Esophagus muscularis mucosa (tissue), 4 donors: ENCODE results near the gene UMPS. TPM values are rescaled to one million over a fixed set of nuclear protein-coding genes. Genes with fewer than 3 reads are reported as not detected.
"Not testable (repeated sequence)": the region's sequence is repeated elsewhere in the genome, so short reads cannot be mapped to it uniquely, and the experiment has no call there.

Experiments
- DNase-seq: peaks from one replicate; pipeline ENCODE4 v3.0.0-alpha.2; 2017; ENCODE audit errors: extremely low spot score
- H3K27ac ChIP-seq, 4 donors: fragments of 200-600 bp; sonication (generic); replicated peaks in 1 of 4; 1 replicate in 3 of 4; 2 replicates in 1 of 4; pipeline ENCODE4 v1.5.1; 2016 to 2019; ENCODE audit warnings: mild to moderate bottlenecking in 1 of 4
- H3K27me3 ChIP-seq, 4 donors: fragments of 200-600 bp; sonication (generic); one replicate each; pipeline versions ENCODE4 v1.5.1 to v1.6.0; 2016 to 2019
- H3K36me3 ChIP-seq, 4 donors: fragments of 200-600 bp; sonication (generic); one replicate each; pipeline ENCODE4 v1.5.1; 2016 to 2019
- H3K4me1 ChIP-seq, 4 donors: fragments of 200-600 bp; sonication (generic); one replicate each; pipeline ENCODE4 v1.5.1; 2016 to 2019
- H3K4me3 ChIP-seq, 4 donors: fragments of 200-600 bp; sonication (generic); 1 replicate in 2 of 4; 2 replicates in 2 of 4; pipeline ENCODE4 v1.5.1; 2016 to 2019; ENCODE audit warnings: mild to moderate bottlenecking in 4 of 4, moderate library complexity in 1 of 4
- H3K9me3 ChIP-seq, 4 donors: fragments of 200-600 bp; sonication (generic); 1 replicate in 3 of 4; 2 replicates in 1 of 4; pipeline ENCODE4 v1.5.1; 2016 to 2019
- EP300 ChIP-seq: sonication (generic); formaldehyde crosslinking; IDR thresholded peaks from one replicate; pipeline ENCODE4 v1.6.1; 2017; ENCODE audit warnings: antibody characterized with exemption
- POLR2A ChIP-seq: fragments of 450-650 bp; IDR thresholded peaks from one replicate; pipeline ENCODE4 v1.6.1; 2017; ENCODE audit warnings: antibody characterized with exemption, moderate library complexity, mild to moderate bottlenecking, low read depth
- POLR2AphosphoS5 ChIP-seq, 2 donors: sonication (generic); formaldehyde crosslinking; IDR thresholded peaks; one replicate each; pipeline ENCODE4 v1.6.1; 2017; ENCODE audit warnings: antibody characterized with exemption in 2 of 2
- WGBS: methylation state at CpG from one replicate; pipeline ENCODE4 v1.1.5; 2018; 5-methylcytosine and 5-hydroxymethylcytosine counted together
- intact Hi-C: fragments of 100-400 bp; cut with DNase I; formaldehyde crosslinking; loops from one replicate; pipeline ENCODE4 v1.15.1; 2023
- total RNA-seq, 4 donors: library from RNA; depleted of rRNA; stranded (reverse); fragments of >200 nt; gene quantifications; one replicate each; pipeline versions ENCODE4 v1.1.0 to v1.2.1, GENCODE V29; 2016
- TF ChIP-seq, protein P1 (sequence below), 3 experiments: fragments of 200-600 bp in 2 of 3; fragments of 450-650 bp in 1 of 3; sonication (generic) in 2 of 3; IDR thresholded peaks; one replicate each; pipeline ENCODE4 v1.5.1; 2017 to 2019; ENCODE audit warnings: antibody characterized with exemption in 3 of 3, mild to moderate bottlenecking in 2 of 3, moderate library complexity in 1 of 3

The UMPS gene
- total RNA-seq, 4 donors from 2014 or later, result 9.1 to 34.3 (median 21.1) TPM

DNA sequence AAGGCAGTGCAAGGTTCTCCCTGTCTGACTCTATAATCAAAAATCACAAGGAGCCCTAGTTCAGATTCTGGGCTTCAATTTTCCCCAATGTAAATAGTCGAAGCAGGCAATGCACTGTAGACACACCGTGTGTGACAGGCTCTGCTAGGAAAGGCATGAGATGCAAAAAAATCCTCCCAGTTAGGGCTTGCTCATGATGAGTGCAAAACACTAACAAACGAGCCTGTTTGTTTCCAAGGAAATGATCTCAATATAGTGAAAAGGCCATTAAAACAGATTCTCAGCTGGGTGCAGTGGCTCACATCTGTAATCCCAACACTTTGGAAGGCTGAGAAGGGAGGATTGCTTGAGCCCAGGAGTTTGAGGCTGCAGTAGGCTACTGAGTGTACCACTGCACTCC is 55.7 kb downstream of the UMPS start:
- no peak overlapping the region for H3K4me3 ChIP-seq
- peak overlapping the region; percentile 58 to 70 (median 66) for H3K27ac ChIP-seq
- peaks cover 41 to 60% (median 53%) of the 10 kb centered on the region in 4 donors for H3K4me1 ChIP-seq
- TF ChIP-seq POLR2A (no peak), POLR2AphosphoS5 (IDR thresholded peaks at IDR 0.05) (no peak), EP300 (no peak)
- TF ChIP-seq, protein P1, sequence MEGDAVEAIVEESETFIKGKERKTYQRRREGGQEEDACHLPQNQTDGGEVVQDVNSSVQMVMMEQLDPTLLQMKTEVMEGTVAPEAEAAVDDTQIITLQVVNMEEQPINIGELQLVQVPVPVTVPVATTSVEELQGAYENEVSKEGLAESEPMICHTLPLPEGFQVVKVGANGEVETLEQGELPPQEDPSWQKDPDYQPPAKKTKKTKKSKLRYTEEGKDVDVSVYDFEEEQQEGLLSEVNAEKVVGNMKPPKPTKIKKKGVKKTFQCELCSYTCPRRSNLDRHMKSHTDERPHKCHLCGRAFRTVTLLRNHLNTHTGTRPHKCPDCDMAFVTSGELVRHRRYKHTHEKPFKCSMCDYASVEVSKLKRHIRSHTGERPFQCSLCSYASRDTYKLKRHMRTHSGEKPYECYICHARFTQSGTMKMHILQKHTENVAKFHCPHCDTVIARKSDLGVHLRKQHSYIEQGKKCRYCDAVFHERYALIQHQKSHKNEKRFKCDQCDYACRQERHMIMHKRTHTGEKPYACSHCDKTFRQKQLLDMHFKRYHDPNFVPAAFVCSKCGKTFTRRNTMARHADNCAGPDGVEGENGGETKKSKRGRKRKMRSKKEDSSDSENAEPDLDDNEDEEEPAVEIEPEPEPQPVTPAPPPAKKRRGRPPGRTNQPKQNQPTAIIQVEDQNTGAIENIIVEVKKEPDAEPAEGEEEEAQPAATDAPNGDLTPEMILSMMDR (IDR thresholded peaks at IDR 0.05), result no peak
- no peaks in the 10 kb centered on the region for H3K27me3 ChIP-seq
- DNase-seq, result no peak
- 34% methylated on average over 3 of the region's 3 CpGs for whole genome bisulfite sequencing
- H3K9me3 ChIP-seq, result no peaks in the 10 kb centered on the region
- intact Hi-C loops, result no loop called here
- H3K36me3 ChIP-seq, result peaks cover 0 to 3% (median 0%) of the 10 kb centered on the region in 4 donors

DNA sequence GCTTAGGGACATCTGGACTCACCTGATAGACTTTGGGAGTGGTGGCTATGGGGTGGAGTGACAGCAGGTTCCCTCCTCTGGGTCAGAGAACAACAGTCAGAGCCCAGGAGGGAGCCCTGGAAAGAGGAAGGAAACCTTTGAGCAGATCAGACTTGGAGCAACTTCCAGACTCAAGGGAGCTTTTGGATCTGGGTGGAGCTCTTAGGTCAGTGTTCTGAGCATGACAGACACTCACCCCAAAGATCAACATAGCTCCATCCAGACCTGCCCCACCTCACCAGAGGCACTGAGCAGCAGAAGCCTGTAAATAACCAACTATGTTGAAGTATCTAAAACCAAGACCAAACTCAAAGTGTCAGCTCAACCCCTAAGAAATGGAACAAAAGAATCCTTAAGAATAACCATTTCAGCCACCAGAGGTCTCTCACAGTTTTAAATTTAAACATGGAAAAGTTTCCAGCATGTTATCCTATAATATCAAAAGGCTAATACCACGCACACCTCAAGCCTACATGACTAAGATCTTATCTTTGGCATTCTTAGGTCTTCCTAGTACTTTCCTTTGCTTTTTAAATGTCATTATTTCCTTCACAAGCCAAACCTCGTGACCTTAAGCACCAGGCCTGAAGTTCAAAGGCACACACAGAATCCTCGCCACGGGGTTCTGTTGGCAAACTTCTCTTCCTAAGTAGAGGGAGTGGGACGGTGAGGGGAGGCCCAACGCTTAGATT is 56.4 kb downstream of the UMPS start:
- H3K4me1 ChIP-seq, result peaks cover 39 to 59% (median 53%) of the 10 kb centered on the region in 4 donors
- peak overlapping the region; percentile 58 to 70 (median 66) for H3K27ac ChIP-seq
- DNase-seq, result no peak
- H3K27me3 ChIP-seq, result no peaks in the 10 kb centered on the region
- 78% methylated on average over 6 of the region's 6 CpGs for WGBS
- H3K36me3 ChIP-seq, result peaks cover 0 to 6% (median 0%) of the 10 kb centered on the region in 4 donors
- intact Hi-C loops, result no loop called here
- TF ChIP-seq, protein P1 (IDR thresholded peaks at IDR 0.05), result peak; percentile 46 to 56 (median 50)
- no peak for TF ChIP-seq POLR2AphosphoS5 (IDR thresholded peaks at IDR 0.05)
- no peaks in the 10 kb centered on the region for H3K9me3 ChIP-seq
- no peak overlapping the region for H3K4me3 ChIP-seq

DNA sequence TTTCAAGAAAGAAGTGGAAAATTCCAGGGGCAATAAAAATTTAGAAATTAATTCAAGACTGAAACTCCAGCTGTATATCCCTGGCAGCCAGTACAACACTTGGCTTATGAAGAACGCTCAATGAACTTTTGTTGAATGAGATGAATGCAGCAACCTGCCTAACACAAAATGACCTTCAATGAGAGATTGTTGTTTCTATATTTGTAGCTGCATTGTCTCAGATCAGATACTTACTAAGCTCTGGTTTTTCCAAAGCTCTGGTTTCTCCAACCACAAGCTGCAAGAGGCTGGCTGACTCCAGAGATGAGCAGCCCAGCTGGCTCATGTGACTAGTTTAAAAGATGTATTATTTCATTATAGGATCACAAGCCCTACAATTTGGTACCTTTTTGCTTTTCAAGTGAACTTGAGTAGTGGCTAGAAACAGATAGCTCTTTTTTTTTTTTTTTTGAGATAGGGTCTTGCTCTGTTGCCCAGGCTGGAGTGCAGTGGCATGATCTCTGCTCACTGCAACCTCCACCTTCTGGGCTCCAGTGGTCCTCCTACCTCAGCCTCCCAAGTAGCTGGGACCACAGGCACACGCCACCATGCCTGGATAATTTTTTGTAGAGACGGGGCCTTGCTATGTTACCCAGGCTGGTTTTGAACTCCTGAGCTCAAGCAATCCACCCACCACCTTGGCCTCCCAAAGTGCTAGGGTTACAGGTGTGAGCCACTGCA is 57.4 kb downstream of the UMPS start:
- TF ChIP-seq EP300 (no peak), POLR2A (no peak), POLR2AphosphoS5 (IDR thresholded peaks at IDR 0.05) (no peak)
- TF ChIP-seq, protein P1 (IDR thresholded peaks at IDR 0.05), result no peak
- no peak overlapping the region for H3K4me3 ChIP-seq
- intact Hi-C loops, result no loop called here
- peak overlapping the region; percentile 58 to 70 (median 66) for H3K27ac ChIP-seq
- H3K4me1 ChIP-seq, result peaks cover 41 to 56% (median 51%) of the 10 kb centered on the region in 4 donors
- no peaks in the 10 kb centered on the region for H3K27me3 ChIP-seq
- 83% methylated on average over 3 of the region's 3 CpGs for WGBS
- no peaks in the 10 kb centered on the region for H3K9me3 ChIP-seq
- H3K36me3 ChIP-seq, result peaks cover 0 to 6% (median 0%) of the 10 kb centered on the region in 4 donors
- DNase-seq, result no peak

DNA sequence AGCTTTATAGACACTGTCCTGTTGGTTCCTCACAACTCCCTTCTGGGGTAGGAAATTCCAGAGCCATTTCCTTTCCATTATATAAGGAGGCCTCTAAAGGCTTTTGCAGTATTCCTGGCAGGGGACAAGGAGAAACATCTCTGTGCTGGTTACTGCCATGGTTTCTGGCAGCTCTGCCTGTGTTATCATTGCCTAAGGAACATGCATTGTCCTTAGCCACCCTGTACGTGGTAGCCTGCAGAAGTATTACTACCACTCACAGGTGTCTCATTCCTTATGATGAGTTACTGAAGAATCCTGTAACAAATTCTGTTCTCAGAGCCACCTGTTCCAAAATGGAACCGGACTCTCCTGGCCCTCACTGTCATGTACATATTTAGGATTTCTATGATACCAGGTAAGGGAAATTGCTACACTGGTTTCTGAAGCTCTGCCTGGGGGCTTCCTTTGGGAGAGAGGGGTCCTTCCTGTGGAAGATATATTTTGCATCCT is 58.0 kb downstream of the UMPS start:
- no peak for DNase-seq
- WGBS, result 88% methylated on average over 1 of the region's 2 CpGs
- Histone ChIP-seq H3K36me3 (peaks cover 0 to 12% (median 0%) of the 10 kb centered on the region in 4 donors), H3K4me1 (peaks cover 47 to 61% (median 52%) of the 10 kb centered on the region in 4 donors), H3K27ac (peak overlapping the region in 3 of 4 donors; percentile 58 to 67 (median 64)), H3K27me3 (no peaks in the 10 kb centered on the region), H3K4me3 (no peak overlapping the region), H3K9me3 (no peaks in the 10 kb centered on the region)
- TF ChIP-seq POLR2AphosphoS5 (IDR thresholded peaks at IDR 0.05) (no peak), POLR2A (no peak), EP300 (no peak)
- TF ChIP-seq, protein P1 (IDR thresholded peaks at IDR 0.05), result no peak
- intact Hi-C loops, result no loop called here

DNA sequence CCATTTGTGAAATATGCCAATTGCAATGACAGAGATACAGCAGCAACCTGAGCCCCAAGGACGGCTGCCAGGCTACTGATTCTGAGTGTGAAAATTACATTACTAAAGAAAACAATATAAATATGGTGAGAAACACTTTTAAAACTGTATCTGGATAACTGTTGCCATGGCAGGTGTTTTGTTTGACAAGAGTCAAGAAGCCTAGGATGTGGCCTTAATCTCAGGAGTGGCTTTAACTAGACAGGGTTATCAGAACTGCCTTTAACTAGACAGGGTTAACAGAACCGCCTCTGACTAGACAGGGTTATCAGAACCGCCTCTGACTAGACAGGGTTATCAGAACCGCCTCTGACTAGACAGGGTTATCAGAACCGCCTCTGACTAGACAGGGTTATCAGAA is 58.9 kb downstream of the UMPS start:
- Histone ChIP-seq H3K4me1 (peaks cover 47 to 64% (median 50%) of the 10 kb centered on the region in 4 donors), H3K36me3 (peaks cover 0 to 20% (median 6%) of the 10 kb centered on the region in 4 donors)
- DNase-seq, H3K27me3 ChIP-seq, H3K4me3 ChIP-seq, H3K9me3 ChIP-seq, H3K27ac ChIP-seq, intact Hi-C loops: not testable (repeated sequence)
- 80% methylated on average over 4 of the region's 5 CpGs for WGBS
